GM21423 (cell line): Measurements from ENCODE around the gene DAAM1.

Experiments
- ATAC-seq: cut with Tn5 transposase; IDR thresholded peaks from one replicate; pipeline ENCODE4 v1.9.1; 2021; ENCODE audit warnings: mild to moderate bottlenecking, moderate library complexity; ENCODE audit not compliant: unreplicated experiment

The DAAM1 gene

GRCh38 chr14:59358784-59359183, 170.3 kb downstream of the DAAM1 start:
- ATAC-seq = no peak

- ATAC-seq = no peak
Measured at GRCh38 chr14:59359431-59360124, 171.1 kb downstream of the DAAM1 start.

- ATAC-seq = no peak
Measured at GRCh38 chr14:59360233-59360632, 171.8 kb downstream of the DAAM1 start.

GRCh38 chr14:59360923-59361794, 172.7 kb downstream of the DAAM1 start:
- no peak for ATAC-seq

GRCh38 chr14:59362513-59362912, 174.0 kb downstream of the DAAM1 start:
- no peak for ATAC-seq

GRCh38 chr14:59363531-59364226, 175.2 kb downstream of the DAAM1 start:
- ATAC-seq = no peak

GRCh38 chr14:59370158-59370742, 181.8 kb downstream of the DAAM1 start:
- no peak for ATAC-seq

- ATAC-seq = no peak
Measured at GRCh38 chr14:59371771-59372170, 183.3 kb downstream of the DAAM1 start.

GRCh38 chr14:59374048-59374447, 185.6 kb downstream of the DAAM1 start:
- ATAC-seq = no peak

- no peak for ATAC-seq
Measured at GRCh38 chr14:59376686-59377085, 188.2 kb downstream of the DAAM1 start.

- no peak for ATAC-seq
Measured at GRCh38 chr14:59377491-59377890, 189.0 kb downstream of the DAAM1 start.

- no peak for ATAC-seq
Measured at GRCh38 chr14:59377991-59378601, 189.6 kb downstream of the DAAM1 start.

- ATAC-seq = no peak
Measured at GRCh38 chr14:59389936-59390335, 201.5 kb downstream of the DAAM1 start.

- ATAC-seq = no peak
Measured at GRCh38 chr14:59391388-59391787, 202.9 kb downstream of the DAAM1 start.

- no peak for ATAC-seq
Measured at GRCh38 chr14:59394268-59394667, 205.8 kb downstream of the DAAM1 start.

- no peak for ATAC-seq
Measured at GRCh38 chr14:59395672-59396071, 207.2 kb downstream of the DAAM1 start.

GRCh38 chr14:59398841-59399240, 210.4 kb downstream of the DAAM1 start:
- ATAC-seq = no peak

- no peak for ATAC-seq
Measured at GRCh38 chr14:59406454-59407245, 218.2 kb downstream of the DAAM1 start.

- ATAC-seq = no peak
Measured at GRCh38 chr14:59407246-59408010, 219.0 kb downstream of the DAAM1 start.
